Spleen (tissue), 11 donors: ENCODE data around the gene CPNE7. TPM values are rescaled to one million over a fixed set of nuclear protein-coding genes. Genes with fewer than 3 reads are reported as not detected.

Experiments
- DNase-seq: peaks from one replicate; pipeline ENCODE4 v3.0.0-alpha.2; 2020
- H3K27ac ChIP-seq, 8 donors: fragments of 200-600 bp; sonication (generic) in 7 of 8; 1 replicate in 4 of 8; 2 replicates in 4 of 8; pipeline versions ENCODE4 v1.5.0 to v1.8.0; 2016 to 2021; ENCODE audit warnings: inconsistent platforms in 4 of 8, mild to moderate bottlenecking in 4 of 8, moderate library complexity in 1 of 8
- H3K27me3 ChIP-seq, 7 donors: fragments of 200-600 bp; sonication (generic) in 6 of 7; replicated peaks in 1 of 7; 1 replicate in 4 of 7; 2 replicates in 3 of 7; pipeline versions ENCODE4 v1.5.0 to v1.8.0; 2016 to 2021; ENCODE audit warnings: inconsistent platforms in 3 of 7, mild to moderate bottlenecking in 1 of 7
- H3K36me3 ChIP-seq, 6 donors: fragments of 200-600 bp; sonication (generic) in 5 of 6; 1 replicate in 4 of 6; 2 replicates in 2 of 6; pipeline versions ENCODE4 v1.5.0 to v1.8.0; 2016 to 2021; ENCODE audit warnings: inconsistent platforms in 2 of 6
- H3K4me1 ChIP-seq, 6 donors: fragments of 200-600 bp; sonication (generic) in 5 of 6; 1 replicate in 3 of 6; 2 replicates in 3 of 6; pipeline versions ENCODE4 v1.5.0 to v1.8.0; 2016 to 2021; ENCODE audit warnings: inconsistent platforms in 3 of 6
- H3K4me3 ChIP-seq, 8 donors: fragments of 200-600 bp; sonication (generic) in 7 of 8; 1 replicate in 4 of 8; 2 replicates in 4 of 8; pipeline versions ENCODE4 v1.5.0 to v1.8.0; 2016 to 2021; ENCODE audit warnings: inconsistent platforms in 4 of 8, mild to moderate bottlenecking in 4 of 8, moderate library complexity in 2 of 8
- H3K9me3 ChIP-seq, 8 donors: fragments of 200-600 bp; sonication (generic) in 7 of 8; 1 replicate in 4 of 8; 2 replicates in 4 of 8; pipeline versions ENCODE4 v1.5.0 to v1.8.0; 2016 to 2021; ENCODE audit warnings: inconsistent platforms in 4 of 8
- POLR2A ChIP-seq, 3 donors: fragments of 450-650 bp; IDR thresholded peaks; one replicate each; pipeline ENCODE4 v1.5.1; 2017; ENCODE audit warnings: antibody characterized with exemption in 3 of 3, mild to moderate bottlenecking in 1 of 3
- POLR2AphosphoS5 ChIP-seq, 3 donors: sonication (generic); formaldehyde crosslinking; IDR thresholded peaks; one replicate each; pipeline ENCODE4 v1.5.1; 2017; ENCODE audit warnings: antibody characterized with exemption in 3 of 3
- WGBS, 5 donors: extraction: QIAGEN DNeasy Blood & Tissue Kit in 3 of 5; methylation state at CpG; one replicate each; pipeline versions ENCODE4 v1.1.5 to v1.1.7; 2013 to 2018; 5-methylcytosine and 5-hydroxymethylcytosine counted together
- intact Hi-C: fragments of 100-400 bp; cut with DNase I; formaldehyde crosslinking; loops from one replicate; pipeline ENCODE4 v1.15.0; 2023; ENCODE audit warnings: low total_unique reads
- polyA plus RNA-seq, 3 donors: library from polyadenylated mRNA; stranded (reverse); fragments of 200-250 nt; gene quantifications; one replicate each; pipeline ENCODE4 v1.2.1, GENCODE V29; 2013
- total RNA-seq, 7 donors: library from RNA; depleted of rRNA in 3 of 7; stranded (reverse); fragments of >200 nt in 3 of 7; fragmentation: NEBNext Ultra II Directional in 4 of 7; extraction: Animal tissue kit (Norgen Biotek cat#: 25700) in 4 of 7; gene quantifications; one replicate each; pipeline versions ENCODE4 v1.1.0 to v1.2.1, GENCODE V29; 2016 to 2021
- TF ChIP-seq, protein P1 (sequence below), 11 experiments: fragments of 200-600 bp in 7 of 11; fragments of 450-650 bp in 4 of 11; sonication (generic) in 4 of 11; IDR thresholded peaks in 8 of 11; conservative IDR thresholded peaks in 3 of 11; 1 replicate in 7 of 11; 2 replicates in 4 of 11; pipeline versions ENCODE4 v1.4.0 to v1.8.0; 2016 to 2021; ENCODE audit warnings: antibody characterized with exemption in 11 of 11, inconsistent platforms in 4 of 11, mild to moderate bottlenecking in 1 of 11
- donor health status: healthy with polysubstance abuse.
- donor health status: DM: no; HTN: no; CAD: no; lungs with moderate emphysema.
- donor health status: DM: no; HTN: no; CAD: no.
- donor health status: Bipolar disorder and iron deficiency.
- donor health status: healthy.
- donor health status: DM: no; HTN: no; CAD: no.
- donor health status: DM: yes; HTN: yes; CAD: no.

CPNE7 gene
- total and polyA plus RNA-seq, 10 donors = 0.37 to 4.3 (median 1.5) TPM; not detected in 1

DNA sequence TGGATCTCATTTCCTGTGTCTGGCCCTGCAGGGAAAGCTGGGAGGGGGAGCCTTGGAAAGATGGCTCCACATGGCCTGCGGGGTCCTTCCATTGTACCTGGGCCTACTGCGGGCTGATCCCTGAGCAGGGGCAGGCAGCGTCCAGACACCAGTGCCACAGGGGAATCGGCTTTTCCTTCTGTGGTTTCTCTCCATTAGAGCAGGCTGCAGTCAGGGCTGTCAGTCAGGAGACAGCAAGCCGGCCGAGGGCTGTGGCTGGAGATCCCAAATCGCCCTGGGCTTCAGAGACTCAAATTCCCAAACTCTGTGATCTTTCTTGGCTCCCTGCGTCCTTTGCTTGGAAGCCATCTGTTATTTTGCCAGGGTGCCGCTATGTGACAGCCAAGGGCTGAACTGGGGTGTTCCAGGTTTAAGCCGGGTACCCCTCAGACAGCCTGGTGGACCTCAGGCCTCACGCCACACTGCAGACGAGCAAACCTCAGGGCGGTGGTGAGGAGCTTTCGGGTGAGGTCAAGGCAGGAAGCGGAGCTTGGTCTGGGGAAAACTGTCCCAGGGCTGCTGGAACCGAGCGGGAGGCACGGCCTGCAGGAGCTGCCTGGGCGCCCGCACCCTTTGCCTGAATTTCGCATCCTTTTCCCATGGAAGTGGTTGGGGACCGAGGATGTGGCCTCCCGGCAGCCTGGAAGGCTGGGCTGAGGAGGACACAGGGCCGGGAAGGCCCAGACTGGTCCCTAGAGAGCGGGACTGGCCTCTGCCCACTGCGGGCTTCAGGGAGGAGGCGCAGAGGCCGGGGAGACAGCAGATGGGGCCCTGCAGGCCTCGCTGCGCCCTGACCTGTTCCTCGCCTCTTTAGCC is 1.5 kb upstream of the CPNE7 start:
- TF ChIP-seq, protein P1, sequence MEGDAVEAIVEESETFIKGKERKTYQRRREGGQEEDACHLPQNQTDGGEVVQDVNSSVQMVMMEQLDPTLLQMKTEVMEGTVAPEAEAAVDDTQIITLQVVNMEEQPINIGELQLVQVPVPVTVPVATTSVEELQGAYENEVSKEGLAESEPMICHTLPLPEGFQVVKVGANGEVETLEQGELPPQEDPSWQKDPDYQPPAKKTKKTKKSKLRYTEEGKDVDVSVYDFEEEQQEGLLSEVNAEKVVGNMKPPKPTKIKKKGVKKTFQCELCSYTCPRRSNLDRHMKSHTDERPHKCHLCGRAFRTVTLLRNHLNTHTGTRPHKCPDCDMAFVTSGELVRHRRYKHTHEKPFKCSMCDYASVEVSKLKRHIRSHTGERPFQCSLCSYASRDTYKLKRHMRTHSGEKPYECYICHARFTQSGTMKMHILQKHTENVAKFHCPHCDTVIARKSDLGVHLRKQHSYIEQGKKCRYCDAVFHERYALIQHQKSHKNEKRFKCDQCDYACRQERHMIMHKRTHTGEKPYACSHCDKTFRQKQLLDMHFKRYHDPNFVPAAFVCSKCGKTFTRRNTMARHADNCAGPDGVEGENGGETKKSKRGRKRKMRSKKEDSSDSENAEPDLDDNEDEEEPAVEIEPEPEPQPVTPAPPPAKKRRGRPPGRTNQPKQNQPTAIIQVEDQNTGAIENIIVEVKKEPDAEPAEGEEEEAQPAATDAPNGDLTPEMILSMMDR (IDR thresholded peaks at IDR 0.05 in 8 of 11, conservative IDR thresholded peaks at IDR 0.05 in 3 of 11) = no peak
- TF ChIP-seq POLR2AphosphoS5 (IDR thresholded peaks at IDR 0.05) = no peak
- TF ChIP-seq POLR2A (IDR thresholded peaks at IDR 0.05) = no peak
- DNase-seq = peak; percentile 71
- 67 to 84% (median 79%) methylated on average over 23 to 31 of the region's 31 CpGs for WGBS, 5 donors
- Histone ChIP-seq H3K27me3 (peaks cover 5 to 83% (median 43%) of the 10 kb centered on the region in 7 donors), H3K4me1 (peaks cover 11 to 38% (median 25%) of the 10 kb centered on the region in 6 donors), H3K4me3 (peak overlapping the region in 7 of 8 donors; percentile 16 to 70 (median 38)), H3K27ac (no peak overlapping the region), H3K36me3 (no peaks in the 10 kb centered on the region), H3K9me3 (no peaks in the 10 kb centered on the region)
- intact Hi-C loops = loop anchor here (10.0 kb wide), 1 partner anchor 71 kb away; no protein-coding TSS in a partner anchor

DNA sequence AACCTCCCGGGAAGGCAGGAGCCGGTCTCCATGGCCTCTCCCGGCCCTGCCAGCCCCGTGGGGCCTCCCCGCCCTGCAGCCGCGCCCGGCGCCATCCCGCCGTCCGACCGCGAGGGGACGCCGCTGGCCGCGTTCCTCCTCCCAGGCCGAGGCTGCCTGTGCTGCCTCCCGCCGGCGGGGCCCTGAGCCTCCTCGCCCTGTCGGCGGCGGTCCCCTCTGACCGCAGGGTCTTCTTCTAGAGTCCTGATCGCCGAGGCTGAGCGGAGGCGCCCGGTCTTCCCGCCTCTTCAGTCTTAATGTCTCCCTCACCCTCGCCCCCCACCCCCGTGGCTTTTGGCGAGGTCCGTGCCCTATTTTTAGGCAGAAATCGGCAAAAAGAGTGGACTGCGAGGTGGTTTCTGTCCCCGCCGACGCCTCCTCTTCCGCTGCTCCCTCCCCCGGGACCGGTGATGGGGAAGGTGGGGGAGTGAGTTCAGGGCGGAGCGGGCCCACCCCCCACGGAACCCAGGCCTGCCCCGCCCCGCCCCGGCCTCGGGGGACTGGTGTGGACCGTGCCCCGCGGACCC is 794 bp upstream of the CPNE7 start:
- Histone ChIP-seq H3K27me3 (peaks cover 5 to 76% (median 42%) of the 10 kb centered on the region in 7 donors), H3K36me3 (no peaks in the 10 kb centered on the region), H3K4me1 (peaks cover 11 to 38% (median 25%) of the 10 kb centered on the region in 6 donors), H3K9me3 (no peaks in the 10 kb centered on the region), H3K27ac (no peak overlapping the region), H3K4me3 (peak overlapping the region; percentile 13 to 70 (median 37))
- TF ChIP-seq, protein P1 (IDR thresholded peaks at IDR 0.05 in 8 of 11, conservative IDR thresholded peaks at IDR 0.05 in 3 of 11) = peak in 10 of 11 experiments; percentile 23 to 84 (median 64)
- TF ChIP-seq POLR2A (IDR thresholded peaks at IDR 0.05) (no peak), POLR2AphosphoS5 (IDR thresholded peaks at IDR 0.05) (peak in 2 of 3 donors; percentile 25 to 54)
- intact Hi-C loops = loop anchor here (10.0 kb wide), 1 partner anchor 70 kb away; no protein-coding TSS in a partner anchor
- DNase-seq = peak; percentile 85
- WGBS, 5 donors = 1 to 2% (median 1%) methylated on average over 24 to 55 of the region's 55 CpGs

DNA sequence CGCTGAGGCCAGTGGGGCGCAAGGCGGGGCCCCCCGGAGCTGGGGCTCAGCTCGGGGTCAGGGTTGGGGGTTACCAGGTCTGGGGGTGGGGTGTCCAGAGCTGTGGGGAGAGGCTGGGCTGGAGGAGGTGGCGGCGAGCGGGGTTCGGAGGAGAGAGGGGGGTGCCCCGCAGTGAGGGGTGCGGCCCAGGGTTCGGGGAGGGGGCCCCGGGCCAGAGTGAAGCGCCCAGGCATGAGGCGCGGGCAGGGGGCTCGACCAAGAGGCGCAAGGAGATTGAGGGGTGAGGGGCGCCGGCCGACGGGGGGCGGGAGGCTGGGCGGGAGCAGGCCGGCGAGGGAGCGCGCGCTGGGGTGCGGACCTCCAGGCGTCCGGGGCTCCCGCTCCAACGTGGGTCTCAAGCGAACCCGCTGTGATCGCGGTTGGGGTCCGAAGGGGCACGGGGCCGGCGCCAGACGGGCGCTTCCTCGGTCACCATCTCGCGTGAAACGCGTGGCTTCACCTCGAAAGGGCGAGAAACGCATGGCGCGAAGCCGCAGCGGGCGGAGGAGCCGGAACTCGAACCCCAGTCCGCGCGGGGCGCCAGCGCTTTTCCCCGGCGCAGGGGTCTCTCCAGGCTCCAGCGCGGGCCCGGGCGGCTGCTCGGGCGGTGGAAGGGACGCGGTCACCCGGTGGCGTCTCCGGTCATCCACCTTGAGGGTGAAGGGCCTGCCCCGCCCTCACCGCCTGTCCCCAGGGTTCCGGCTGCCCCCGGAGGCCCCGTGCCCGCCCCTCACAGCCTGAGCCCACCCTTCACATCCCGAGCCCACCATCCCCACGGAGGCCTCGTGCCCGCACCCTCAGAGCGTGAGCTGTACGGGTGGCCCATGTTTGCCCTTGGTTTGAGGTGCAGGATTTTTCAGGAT is 846 bp downstream of the CPNE7 start:
- intact Hi-C loops = loop anchor here (10.0 kb wide), 1 partner anchor 68 kb away; no protein-coding TSS in a partner anchor
- no peaks in the 10 kb centered on the region for H3K9me3 ChIP-seq
- no peak for DNase-seq
- H3K27ac ChIP-seq = no peak overlapping the region
- H3K4me3 ChIP-seq = peak overlapping the region in 5 of 8 donors; percentile 17 to 70 (median 38)
- no peaks in the 10 kb centered on the region for H3K36me3 ChIP-seq
- peaks cover 11 to 38% (median 25%) of the 10 kb centered on the region in 6 donors for H3K4me1 ChIP-seq
- 32 to 52% (median 44%) methylated on average over 62 to 89 of the region's 89 CpGs for WGBS, 5 donors
- peaks cover 5 to 64% (median 40%) of the 10 kb centered on the region in 7 donors for H3K27me3 ChIP-seq
- TF ChIP-seq POLR2AphosphoS5 (IDR thresholded peaks at IDR 0.05) (no peak), POLR2A (IDR thresholded peaks at IDR 0.05) (no peak)
- TF ChIP-seq, protein P1 (IDR thresholded peaks at IDR 0.05 in 8 of 11, conservative IDR thresholded peaks at IDR 0.05 in 3 of 11) = no peak
